K562 (cell line): ENCODE measurements around the gene CD3D. TPM values are rescaled to one million over a fixed set of nuclear protein-coding genes. Genes with fewer than 3 reads are reported as not detected.

ENCODE experiments used
- ATF7 ChIP-seq: fragments of 450-650 bp; IDR thresholded peaks from 2 replicates; pipeline ENCODE4 v1.7.1; 2014; ENCODE audit warnings: mild to moderate bottlenecking, moderate library complexity
- DNMT1 ChIP-seq: fragments of 450-650 bp; IDR thresholded peaks from 2 replicates; pipeline ENCODE4 v1.6.1; 2016; ENCODE audit warnings: antibody characterized with exemption, mild to moderate bottlenecking
- ELF2 ChIP-seq: fragments of 250-450 bp; sonication (Bioruptor Pico); IDR thresholded peaks from 2 replicates; pipeline ENCODE4 v1.5.0; 2021; ENCODE audit warnings: mild to moderate bottlenecking
- JUNB ChIP-seq: fragments of 450-650 bp; formaldehyde crosslinking; conservative IDR thresholded peaks from 2 replicates; pipeline ENCODE4 v1.4.0; 2020; ENCODE audit warnings: mild to moderate bottlenecking
- NFYB ChIP-seq: IDR thresholded peaks from 2 replicates; pipeline ENCODE4 v1.6.1; 2011; ENCODE audit warnings: mild to moderate bottlenecking, moderate library complexity; ENCODE audit not compliant: insufficient read length; ENCODE audit errors: extremely low read depth
- PHF21A ChIP-seq: fragments of 450-650 bp; IDR thresholded peaks from 2 replicates; pipeline ENCODE4 v1.6.1; 2017; ENCODE audit warnings: low read depth, borderline replicate concordance
- RBM17 ChIP-seq: fragments of 200-400 bp; formaldehyde crosslinking; IDR thresholded peaks from 2 replicates; pipeline ENCODE4 v1.6.1; 2017; ENCODE audit warnings: low read depth, mild to moderate bottlenecking, low read length, borderline replicate concordance
- SETDB1 ChIP-seq: IDR thresholded peaks from one replicate; pipeline ENCODE4 v1.6.1; 2012; ENCODE audit warnings: low read length, control low read depth, inconsistent platforms
- SP1 ChIP-seq: sonication (generic); formaldehyde crosslinking; IDR thresholded peaks from 2 replicates; pipeline ENCODE4 v1.8.1; 2022; ENCODE audit warnings: mild to moderate bottlenecking, missing genetic modification reagents
- TBL1XR1 ChIP-seq, 2 experiments: IDR thresholded peaks; 2 replicates each; pipeline ENCODE4 v1.6.1; 2012; ENCODE audit warnings: improper control_type of control experiment in 2 of 2, low read length in 2 of 2, mild to moderate bottlenecking in 1 of 2
- ZNF175 ChIP-seq: fragments of 200-800 bp; sonication (Bioruptor generic); IDR thresholded peaks from 2 replicates; pipeline ENCODE4 v1.6.1; 2016; ENCODE audit warnings: low read depth, mild to moderate bottlenecking, missing genetic modification characterization, missing compliant biosample characterization
- ZNF436 ChIP-seq: fragments of 250-450, 450-650 bp; sonication (Bioruptor Pico); formaldehyde crosslinking; IDR thresholded peaks from 2 replicates; pipeline ENCODE4 v1.7.0; 2020; ENCODE audit warnings: mild to moderate bottlenecking
- ZNF764 ChIP-seq: fragments of 250-450 bp; sonication (Bioruptor Pico); IDR thresholded peaks from 2 replicates; pipeline ENCODE4 v1.4.0; 2020; ENCODE audit warnings: low read depth, mild to moderate bottlenecking, moderate library complexity
- polyA plus RNA-seq, 8 experiments: library from polyadenylated mRNA; depleted of rRNA in 4 of 8; stranded (reverse) in 5 of 8; unstranded in 3 of 8; fragments of >200 nt; fragmentation: Nextera tagmentation in 2 of 8; fragmentation: Illumina TruSeq in 1 of 8; extraction: Ambion mirVana in 2 of 8; extraction: Trizol in 1 of 8; gene quantifications; 2 replicates each; pipeline versions ENCODE4 v1.2.1 to v1.2.3, GENCODE V29; 2011 to 2014; ENCODE audit warnings: inconsistent platforms in 1 of 8, missing spikeins in 1 of 8
- total RNA-seq, 7 experiments: library from RNA; depleted of rRNA in 6 of 7; stranded (reverse); fragments of >200 nt in 6 of 7; fragmentation: Illumina TruSeq in 2 of 7; extraction: Trizol in 2 of 7; gene quantifications; 2 replicates each; pipeline versions ENCODE4 v1.2.1 to v1.2.3, GENCODE V29; 2011 to 2021; ENCODE audit warnings: low replicate concordance in 1 of 7
- TF ChIP-seq, protein P1 (sequence below): fragments of 450-650 bp; IDR thresholded peaks from 2 replicates; pipeline ENCODE4 v1.6.1; 2016; ENCODE audit warnings: low read depth, mild to moderate bottlenecking, moderate library complexity
- TF ChIP-seq, protein P2 (sequence below): IDR thresholded peaks from 3 replicates; pipeline ENCODE4 v1.6.1; 2011; ENCODE audit warnings: borderline replicate concordance, mild to moderate bottlenecking, moderate library complexity; ENCODE audit not compliant: insufficient read length; ENCODE audit errors: extremely low read depth
- TF ChIP-seq, protein P3 (sequence below): sonication (generic); formaldehyde crosslinking; IDR thresholded peaks from 2 replicates; pipeline ENCODE4 v1.8.0; 2022; ENCODE audit warnings: mild to moderate bottlenecking, low read depth, missing genetic modification reagents
- TF ChIP-seq, protein P4 (sequence below): fragments of 250-450 bp; sonication (Bioruptor Pico); IDR thresholded peaks from 2 replicates; pipeline ENCODE4 v1.4.0; 2020

CD3D gene
- total and polyA plus RNA-seq, 9 of the 15 experiments (the other 6 are each of a cell fraction or from before 2014, with no cell fraction given), result 36.2 to 238 (median 67.1) TPM

DNA sequence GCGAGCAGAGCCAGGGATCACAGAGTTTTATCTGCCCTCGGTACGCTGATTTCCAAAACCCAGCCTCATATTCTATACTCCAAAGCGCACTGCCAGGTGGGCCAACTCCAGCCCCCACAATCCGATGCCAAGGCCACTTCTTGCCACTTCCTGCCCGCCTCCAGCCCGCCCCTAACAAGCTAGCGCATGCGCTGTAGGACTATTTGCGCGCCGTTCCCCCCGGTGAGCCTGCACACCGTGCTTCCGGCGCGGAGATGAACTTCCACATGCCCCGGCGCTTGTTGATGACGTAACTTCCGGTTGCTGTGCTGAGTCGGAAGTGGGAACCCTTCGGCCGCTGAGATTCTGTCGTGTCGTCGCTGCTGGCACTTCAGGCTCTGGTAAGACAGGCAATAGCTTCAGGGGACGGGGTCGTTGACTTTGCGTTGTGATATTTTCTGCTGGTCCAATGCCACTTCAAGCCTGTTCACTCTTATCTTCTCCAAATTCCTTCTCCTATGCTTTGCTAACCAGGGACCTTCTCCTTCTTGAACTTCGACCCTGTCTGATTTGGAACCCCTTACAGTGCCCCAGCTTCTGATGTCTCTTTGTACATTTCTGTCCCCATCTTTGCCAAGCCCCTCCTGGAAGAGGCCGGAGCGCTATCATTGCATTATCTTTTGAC, 16.9 kb upstream of the CD3D start, which contains the start of gene UBE4A (continued):
- peak in 1 of 2 experiments; percentile 91; a peak in 2 of 4 replicates for TF ChIP-seq TBL1XR1 (IDR thresholded peaks at IDR 0.05; ENCODE audit: low read length in 2 of 2)
- TF ChIP-seq, protein P1, sequence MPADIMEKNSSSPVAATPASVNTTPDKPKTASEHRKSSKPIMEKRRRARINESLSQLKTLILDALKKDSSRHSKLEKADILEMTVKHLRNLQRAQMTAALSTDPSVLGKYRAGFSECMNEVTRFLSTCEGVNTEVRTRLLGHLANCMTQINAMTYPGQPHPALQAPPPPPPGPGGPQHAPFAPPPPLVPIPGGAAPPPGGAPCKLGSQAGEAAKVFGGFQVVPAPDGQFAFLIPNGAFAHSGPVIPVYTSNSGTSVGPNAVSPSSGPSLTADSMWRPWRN, result peak; percentile 17; the same call in 1 of the 2 replicates
- TF ChIP-seq ZNF436 (CRISPR knock-in tag), result no peak
- TF ChIP-seq, protein P2, sequence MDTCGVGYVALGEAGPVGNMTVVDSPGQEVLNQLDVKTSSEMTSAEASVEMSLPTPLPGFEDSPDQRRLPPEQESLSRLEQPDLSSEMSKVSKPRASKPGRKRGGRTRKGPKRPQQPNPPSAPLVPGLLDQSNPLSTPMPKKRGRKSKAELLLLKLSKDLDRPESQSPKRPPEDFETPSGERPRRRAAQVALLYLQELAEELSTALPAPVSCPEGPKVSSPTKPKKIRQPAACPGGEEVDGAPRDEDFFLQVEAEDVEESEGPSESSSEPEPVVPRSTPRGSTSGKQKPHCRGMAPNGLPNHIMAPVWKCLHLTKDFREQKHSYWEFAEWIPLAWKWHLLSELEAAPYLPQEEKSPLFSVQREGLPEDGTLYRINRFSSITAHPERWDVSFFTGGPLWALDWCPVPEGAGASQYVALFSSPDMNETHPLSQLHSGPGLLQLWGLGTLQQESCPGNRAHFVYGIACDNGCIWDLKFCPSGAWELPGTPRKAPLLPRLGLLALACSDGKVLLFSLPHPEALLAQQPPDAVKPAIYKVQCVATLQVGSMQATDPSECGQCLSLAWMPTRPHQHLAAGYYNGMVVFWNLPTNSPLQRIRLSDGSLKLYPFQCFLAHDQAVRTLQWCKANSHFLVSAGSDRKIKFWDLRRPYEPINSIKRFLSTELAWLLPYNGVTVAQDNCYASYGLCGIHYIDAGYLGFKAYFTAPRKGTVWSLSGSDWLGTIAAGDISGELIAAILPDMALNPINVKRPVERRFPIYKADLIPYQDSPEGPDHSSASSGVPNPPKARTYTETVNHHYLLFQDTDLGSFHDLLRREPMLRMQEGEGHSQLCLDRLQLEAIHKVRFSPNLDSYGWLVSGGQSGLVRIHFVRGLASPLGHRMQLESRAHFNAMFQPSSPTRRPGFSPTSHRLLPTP, result no peak
- TF ChIP-seq, protein P3, sequence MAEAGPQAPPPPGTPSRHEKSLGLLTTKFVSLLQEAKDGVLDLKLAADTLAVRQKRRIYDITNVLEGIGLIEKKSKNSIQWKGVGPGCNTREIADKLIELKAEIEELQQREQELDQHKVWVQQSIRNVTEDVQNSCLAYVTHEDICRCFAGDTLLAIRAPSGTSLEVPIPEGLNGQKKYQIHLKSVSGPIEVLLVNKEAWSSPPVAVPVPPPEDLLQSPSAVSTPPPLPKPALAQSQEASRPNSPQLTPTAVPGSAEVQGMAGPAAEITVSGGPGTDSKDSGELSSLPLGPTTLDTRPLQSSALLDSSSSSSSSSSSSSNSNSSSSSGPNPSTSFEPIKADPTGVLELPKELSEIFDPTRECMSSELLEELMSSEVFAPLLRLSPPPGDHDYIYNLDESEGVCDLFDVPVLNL (CRISPR knock-in tag), result no peak
- TF ChIP-seq SETDB1, result no peak
- TF ChIP-seq ATF7, result peak; percentile 98
- TF ChIP-seq ZNF175, result 0 out of 2 replicates have a peak, but pooled peaks have one; percentile 68
- peak; percentile 24; the same call in 1 of the 2 replicates for TF ChIP-seq PHF21A
- TF ChIP-seq SP1 (CRISPR knock-in tag), result 0 out of 2 replicates have a peak, but pooled peaks have one; percentile 32
- TF ChIP-seq RBM17, result no peak
- TF ChIP-seq NFYB, result no peak
- TF ChIP-seq, protein P4, sequence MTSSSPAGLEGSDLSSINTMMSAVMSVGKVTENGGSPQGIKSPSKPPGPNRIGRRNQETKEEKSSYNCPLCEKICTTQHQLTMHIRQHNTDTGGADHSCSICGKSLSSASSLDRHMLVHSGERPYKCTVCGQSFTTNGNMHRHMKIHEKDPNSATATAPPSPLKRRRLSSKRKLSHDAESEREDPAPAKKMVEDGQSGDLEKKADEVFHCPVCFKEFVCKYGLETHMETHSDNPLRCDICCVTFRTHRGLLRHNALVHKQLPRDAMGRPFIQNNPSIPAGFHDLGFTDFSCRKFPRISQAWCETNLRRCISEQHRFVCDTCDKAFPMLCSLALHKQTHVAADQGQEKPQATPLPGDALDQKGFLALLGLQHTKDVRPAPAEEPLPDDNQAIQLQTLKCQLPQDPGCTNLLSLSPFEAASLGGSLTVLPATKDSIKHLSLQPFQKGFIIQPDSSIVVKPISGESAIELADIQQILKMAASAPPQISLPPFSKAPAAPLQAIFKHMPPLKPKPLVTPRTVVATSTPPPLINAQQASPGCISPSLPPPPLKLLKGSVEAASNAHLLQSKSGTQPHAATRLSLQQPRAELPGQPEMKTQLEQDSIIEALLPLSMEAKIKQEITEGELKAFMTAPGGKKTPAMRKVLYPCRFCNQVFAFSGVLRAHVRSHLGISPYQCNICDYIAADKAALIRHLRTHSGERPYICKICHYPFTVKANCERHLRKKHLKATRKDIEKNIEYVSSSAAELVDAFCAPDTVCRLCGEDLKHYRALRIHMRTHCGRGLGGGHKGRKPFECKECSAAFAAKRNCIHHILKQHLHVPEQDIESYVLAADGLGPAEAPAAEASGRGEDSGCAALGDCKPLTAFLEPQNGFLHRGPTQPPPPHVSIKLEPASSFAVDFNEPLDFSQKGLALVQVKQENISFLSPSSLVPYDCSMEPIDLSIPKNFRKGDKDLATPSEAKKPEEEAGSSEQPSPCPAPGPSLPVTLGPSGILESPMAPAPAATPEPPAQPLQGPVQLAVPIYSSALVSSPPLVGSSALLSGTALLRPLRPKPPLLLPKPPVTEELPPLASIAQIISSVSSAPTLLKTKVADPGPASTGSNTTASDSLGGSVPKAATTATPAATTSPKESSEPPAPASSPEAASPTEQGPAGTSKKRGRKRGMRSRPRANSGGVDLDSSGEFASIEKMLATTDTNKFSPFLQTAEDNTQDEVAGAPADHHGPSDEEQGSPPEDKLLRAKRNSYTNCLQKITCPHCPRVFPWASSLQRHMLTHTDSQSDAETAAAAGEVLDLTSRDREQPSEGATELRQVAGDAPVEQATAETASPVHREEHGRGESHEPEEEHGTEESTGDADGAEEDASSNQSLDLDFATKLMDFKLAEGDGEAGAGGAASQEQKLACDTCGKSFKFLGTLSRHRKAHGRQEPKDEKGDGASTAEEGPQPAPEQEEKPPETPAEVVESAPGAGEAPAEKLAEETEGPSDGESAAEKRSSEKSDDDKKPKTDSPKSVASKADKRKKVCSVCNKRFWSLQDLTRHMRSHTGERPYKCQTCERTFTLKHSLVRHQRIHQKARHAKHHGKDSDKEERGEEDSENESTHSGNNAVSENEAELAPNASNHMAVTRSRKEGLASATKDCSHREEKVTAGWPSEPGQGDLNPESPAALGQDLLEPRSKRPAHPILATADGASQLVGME (CRISPR knock-in tag), result no peak
- no peak for TF ChIP-seq ZNF764
- no peak for TF ChIP-seq DNMT1
- peak; percentile 95 for TF ChIP-seq ELF2
- TF ChIP-seq JUNB (CRISPR knock-in tag), result 0 out of 2 replicates have a peak, but pooled peaks have one; percentile 23
